ENCODE measurements around the gene SCTR.

GRCh38 chr2:119464981-119465380 lies 59.3 kb downstream of the SCTR start:
- TF ChIP-seq CTCF (IDR thresholded peaks at IDR 0.05; ENCODE audit: low read depth, low read length) (no peak), EZH2phosphoT487 (IDR thresholded peaks at IDR 0.05; ENCODE audit: low read depth) (no peak)
